Osteoblast (primary cell): ENCODE measurements around the gene SLC41A3. TPM values are rescaled to one million over a fixed set of nuclear protein-coding genes. Genes with fewer than 3 reads are reported as not detected.

Experiments used
- DNase-seq: peaks from one replicate; pipeline ENCODE4 v3.0.0; 2011; ENCODE audit warnings: low spot score, mixed read lengths; ENCODE audit not compliant: insufficient read length; ENCODE audit errors: missing footprints
- H2AFZ ChIP-seq: 2 replicates; pipeline ENCODE4 v1.6.0; 2011; ENCODE audit warnings: mild to moderate bottlenecking, low read length
- H3K27ac ChIP-seq: 2 replicates; pipeline ENCODE4 v1.5.1; 2011; ENCODE audit warnings: mild to moderate bottlenecking, low read depth, low read length, moderate library complexity
- H3K27me3 ChIP-seq: 2 replicates; pipeline ENCODE4 v1.6.0; 2012; ENCODE audit warnings: mild to moderate bottlenecking, control low read depth, inconsistent platforms, low read length, moderate library complexity; ENCODE audit not compliant: insufficient read depth
- H3K36me3 ChIP-seq: 2 replicates; pipeline ENCODE4 v1.5.1; 2011; ENCODE audit warnings: mild to moderate bottlenecking, low read length, control low read depth, moderate library complexity; ENCODE audit not compliant: insufficient read depth
- H3K4me1 ChIP-seq: 2 replicates; pipeline ENCODE4 v1.5.1; 2011; ENCODE audit warnings: mild to moderate bottlenecking, low read length, control low read depth, moderate library complexity; ENCODE audit not compliant: insufficient read depth
- H3K4me2 ChIP-seq: 2 replicates; pipeline ENCODE4 v1.6.0; 2011; ENCODE audit warnings: mild to moderate bottlenecking, low read length; ENCODE audit not compliant: insufficient read depth
- H3K4me3 ChIP-seq: fragments of 200-600 bp; sonication (generic); 3 replicates; pipeline ENCODE4 v1.5.1; 2012; ENCODE audit warnings: mild to moderate bottlenecking, low read length, inconsistent platforms; ENCODE audit not compliant: insufficient read depth
- H3K79me2 ChIP-seq: 2 replicates; pipeline ENCODE4 v1.6.0; 2012; ENCODE audit warnings: mild to moderate bottlenecking, low read length, control low read depth, inconsistent platforms; ENCODE audit not compliant: insufficient read depth
- H3K9me3 ChIP-seq: 2 replicates; pipeline ENCODE4 v1.5.1; 2011; ENCODE audit warnings: low read depth, low read length, control low read depth
- H4K20me1 ChIP-seq: 2 replicates; pipeline ENCODE4 v1.6.0; 2012; ENCODE audit warnings: mild to moderate bottlenecking, low read length, control low read depth; ENCODE audit not compliant: insufficient read depth
- CTCF ChIP-seq: IDR thresholded peaks from 2 replicates; pipeline ENCODE4 v1.5.1; 2011; ENCODE audit warnings: mild to moderate bottlenecking, low read depth, low read length, moderate library complexity; ENCODE audit errors: extremely low read depth
- total RNA-seq: library from RNA; depleted of rRNA; stranded (reverse); fragments of >200 nt; gene quantifications from 2 replicates; pipeline ENCODE4 v1.2.3, GENCODE V29; 2012

The SLC41A3 gene
- total RNA-seq, 1 donor = 59.4 TPM

DNA sequence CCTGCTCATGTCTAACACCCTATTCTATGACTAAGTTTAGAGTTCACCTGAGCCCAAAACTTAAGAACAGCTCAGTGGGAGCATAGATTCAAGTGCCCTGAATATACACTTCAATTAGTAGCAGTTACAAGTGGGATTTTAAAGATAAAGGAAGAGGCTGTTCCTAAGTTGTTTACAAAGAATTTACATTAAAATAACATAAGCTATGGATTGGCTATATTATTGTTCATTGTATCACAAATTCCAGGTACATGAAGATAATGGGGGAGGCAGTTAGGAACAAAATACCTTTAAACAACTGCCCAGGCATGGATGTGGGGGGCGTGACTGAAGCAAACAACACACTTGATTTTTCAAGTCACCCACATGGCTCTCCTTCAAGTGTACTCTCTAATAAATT, 62.2 kb downstream of the SLC41A3 start:
- no peaks in the 10 kb centered on the region for H3K79me2 ChIP-seq
- no peak overlapping the region for H3K27ac ChIP-seq
- no peak for DNase-seq
- H3K4me2 ChIP-seq = no peak overlapping the region
- no peak overlapping the region for H2AFZ ChIP-seq
- H3K4me1 ChIP-seq = no peaks in the 10 kb centered on the region
- H3K36me3 ChIP-seq = no peaks in the 10 kb centered on the region
- H3K27me3 ChIP-seq = no peaks in the 10 kb centered on the region
- no peaks in the 10 kb centered on the region for H3K9me3 ChIP-seq
- no peaks in the 10 kb centered on the region for H4K20me1 ChIP-seq
- H3K4me3 ChIP-seq = no peak overlapping the region
- no peak for TF ChIP-seq CTCF

- no peak for DNase-seq
- Histone ChIP-seq H4K20me1 (no peaks in the 10 kb centered on the region), H3K27ac (no peak overlapping the region), H3K36me3 (no peaks in the 10 kb centered on the region), H3K4me1 (no peaks in the 10 kb centered on the region), H3K9me3 (no peaks in the 10 kb centered on the region), H2AFZ (no peak overlapping the region), H3K27me3 (no peaks in the 10 kb centered on the region), H3K4me3 (no peak overlapping the region), H3K79me2 (no peaks in the 10 kb centered on the region), H3K4me2 (no peak overlapping the region)
- TF ChIP-seq CTCF = no peak
These were observed 62.7 kb downstream of the SLC41A3 start for GRCh38 chr3:126021224-126021623.

DNA sequence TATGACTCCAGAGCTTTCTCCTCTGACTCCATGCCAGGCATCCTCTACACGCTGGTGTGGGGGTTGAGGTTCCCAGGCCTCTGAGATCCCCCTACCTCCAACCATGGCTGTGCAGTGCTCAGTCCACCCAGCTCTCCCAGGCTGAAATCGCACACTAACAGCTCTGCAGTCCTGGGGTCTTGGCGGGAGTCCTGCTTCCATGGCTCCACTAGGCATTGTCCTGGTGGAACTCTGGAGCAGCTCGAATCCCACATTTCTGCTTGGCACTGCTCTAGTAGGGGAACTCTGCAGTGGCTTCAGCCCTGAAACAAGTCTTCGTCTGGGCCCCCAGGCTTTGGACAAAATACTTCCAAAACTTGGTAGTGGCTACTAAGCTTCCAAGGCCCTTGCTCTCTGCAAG, 64.2 kb downstream of the SLC41A3 start:
- DNase-seq = no peak
- Histone ChIP-seq H3K27ac (no peak overlapping the region), H3K9me3 (no peaks in the 10 kb centered on the region), H3K27me3 (no peaks in the 10 kb centered on the region), H2AFZ (no peak overlapping the region), H3K36me3 (no peaks in the 10 kb centered on the region), H3K79me2 (no peaks in the 10 kb centered on the region), H3K4me3 (no peak overlapping the region), H3K4me1 (peaks cover under 1% of the 10 kb centered on the region), H3K4me2 (no peak overlapping the region), H4K20me1 (no peaks in the 10 kb centered on the region)
- TF ChIP-seq CTCF = no peak

GRCh38 chr3:126018995-126019394, 64.9 kb downstream of the SLC41A3 start:
- Histone ChIP-seq H3K4me3 (no peak overlapping the region), H3K27me3 (no peaks in the 10 kb centered on the region), H2AFZ (no peak overlapping the region), H3K4me1 (peaks cover 3% of the 10 kb centered on the region), H4K20me1 (no peaks in the 10 kb centered on the region), H3K27ac (no peak overlapping the region), H3K79me2 (no peaks in the 10 kb centered on the region), H3K36me3 (no peaks in the 10 kb centered on the region), H3K4me2 (no peak overlapping the region), H3K9me3 (no peaks in the 10 kb centered on the region)
- no peak for DNase-seq
- no peak for TF ChIP-seq CTCF
